Keratinocyte (primary cell): ENCODE measurements around the gene MYL10. TPM values are rescaled to one million over a fixed set of nuclear protein-coding genes. Genes with fewer than 3 reads are reported as not detected.

Experiments used
- DNase-seq: peaks from one replicate; pipeline ENCODE4 v3.0.0-alpha.2; 2011; ENCODE audit warnings: low read depth, missing footprints, low spot score
- FAIRE-seq: peaks from 2 replicates; lab custom pipeline; 2011; peaks lifted over from hg19 to GRCh38; lab: Jason Lieb, UNC
- H2AFZ ChIP-seq: 2 replicates; pipeline ENCODE4 v1.6.0; 2012; ENCODE audit warnings: low read length, control low read depth, inconsistent platforms; ENCODE audit not compliant: control insufficient read depth
- H3K27ac ChIP-seq: 2 replicates; pipeline ENCODE4 v1.5.1; 2011; ENCODE audit warnings: low read length; ENCODE audit not compliant: control insufficient read depth, insufficient read depth
- H3K27me3 ChIP-seq: 3 replicates; pipeline ENCODE4 v1.6.0; 2011; ENCODE audit warnings: low read length; ENCODE audit not compliant: control insufficient read depth, insufficient read depth; ENCODE audit errors: extremely low read depth
- H3K36me3 ChIP-seq, 2 experiments: 2 replicates in 1 of 2; 3 replicates in 1 of 2; pipeline ENCODE4 v1.5.1; 2011; ENCODE audit warnings: low read length in 2 of 2, mild to moderate bottlenecking in 1 of 2; ENCODE audit not compliant: control insufficient read depth in 2 of 2, insufficient read depth in 2 of 2; ENCODE audit errors: extremely low read depth in 1 of 2
- H3K4me1 ChIP-seq: 3 replicates; pipeline ENCODE4 v1.5.1; 2011; ENCODE audit warnings: low read length; ENCODE audit not compliant: control insufficient read depth, insufficient read depth; ENCODE audit errors: extremely low read depth
- H3K4me2 ChIP-seq: 3 replicates; pipeline ENCODE4 v1.6.0; 2011; ENCODE audit warnings: low read depth, low read length; ENCODE audit not compliant: control insufficient read depth, insufficient read depth; ENCODE audit errors: extremely low read depth
- H3K4me3 ChIP-seq, 3 experiments: fragments of 200-600 bp in 1 of 3; sonication (generic) in 1 of 3; 2 replicates in 2 of 3; 3 replicates in 1 of 3; pipeline ENCODE4 v1.5.1; 2011 to 2016; ENCODE audit warnings: low read length in 3 of 3, mild to moderate bottlenecking in 3 of 3, control low read depth in 2 of 3, inconsistent platforms in 1 of 3, low read depth in 1 of 3, mixed read lengths in 1 of 3, mixed run types in 1 of 3, moderate library complexity in 1 of 3; ENCODE audit not compliant: control insufficient read depth in 2 of 3, insufficient read depth in 2 of 3; ENCODE audit errors: extremely low read depth in 1 of 3
- H3K79me2 ChIP-seq: 2 replicates; pipeline ENCODE4 v1.6.0; 2012; ENCODE audit warnings: low read length; ENCODE audit not compliant: control insufficient read depth, insufficient read depth
- H3K9ac ChIP-seq: 3 replicates; pipeline ENCODE4 v1.6.0; 2011; ENCODE audit warnings: low read length; ENCODE audit not compliant: control insufficient read depth, insufficient read depth; ENCODE audit errors: extremely low read depth
- H3K9me1 ChIP-seq: 3 replicates; pipeline ENCODE4 v1.6.0; 2011; ENCODE audit warnings: low read length; ENCODE audit not compliant: control insufficient read depth, insufficient read depth; ENCODE audit errors: extremely low read depth
- H3K9me3 ChIP-seq: 2 replicates; pipeline ENCODE4 v1.5.1; 2012; ENCODE audit warnings: low read depth, low read length; ENCODE audit not compliant: control insufficient read depth
- H4K20me1 ChIP-seq: 3 replicates; pipeline ENCODE4 v1.6.0; 2011; ENCODE audit warnings: low read length; ENCODE audit not compliant: control insufficient read depth, insufficient read depth; ENCODE audit errors: extremely low read depth
- CTCF ChIP-seq, 3 experiments: IDR thresholded peaks in 1 of 3; conservative IDR thresholded peaks in 1 of 3; optimal IDR thresholded peaks in 1 of 3; 2 replicates in 2 of 3; 3 replicates in 1 of 3; pipeline versions ENCODE3 to v1.5.1; 2011; ENCODE audit warnings: low read length in 3 of 3, mild to moderate bottlenecking in 3 of 3, moderate library complexity in 2 of 3, control low read depth in 1 of 3, inconsistent platforms in 1 of 3; ENCODE audit not compliant: insufficient read depth in 2 of 3; ENCODE audit errors: extremely low read depth in 1 of 3
- EZH2 ChIP-seq: IDR thresholded peaks from one replicate; pipeline ENCODE4 v1.6.1; 2012; ENCODE audit warnings: inconsistent platforms, mild to moderate bottlenecking, low read length, moderate library complexity
- dilution Hi-C: fragments of 300-500 bp; cut with MboI; formaldehyde crosslinking; loops from one replicate; pipeline ENCODE4 v1.7.0; 2020; ENCODE audit warnings: low sequenced_read_pairs; ENCODE audit not compliant: extremely low pct_ligation_motif_present
- polyA plus RNA-seq, 5 experiments: library from polyadenylated mRNA; depleted of rRNA in 3 of 5; stranded (reverse) in 3 of 5; stranded (forward) in 1 of 5; unstranded in 1 of 5; fragments of >200 nt; gene quantifications; 1 replicate in 1 of 5; 2 replicates in 3 of 5; 3 replicates in 1 of 5; pipeline versions ENCODE4 v1.2.1 to v1.2.3, GENCODE V29; 2011 to 2012; ENCODE audit warnings: missing spikeins in 2 of 5, low read depth in 1 of 5, low replicate concordance in 1 of 5

The MYL10 gene
- polyA plus RNA-seq, 1 donor (not counting 4 experiments of a cell fraction or from before 2014, with no cell fraction given): not detected

GRCh38 chr7:101620395-101620794 is 8.7 kb downstream of the MYL10 start:
- Histone ChIP-seq H3K4me2 (no peak overlapping the region), H3K4me1 (no peaks in the 10 kb centered on the region), H3K79me2 (no peaks in the 10 kb centered on the region), H3K27me3 (peaks cover 24% of the 10 kb centered on the region), H3K27ac (no peak overlapping the region), H3K4me3 (no peak overlapping the region), H3K9me3 (no peaks in the 10 kb centered on the region), H2AFZ (no peak overlapping the region), H3K36me3 (no peaks in the 10 kb centered on the region), H4K20me1 (no peaks in the 10 kb centered on the region), H3K9ac (no peak overlapping the region), H3K9me1 (no peaks in the 10 kb centered on the region)
- TF ChIP-seq CTCF (optimal IDR thresholded peaks at IDR 0.05 in 1 of 3, IDR thresholded peaks at IDR 0.05 in 1 of 3, conservative IDR thresholded peaks at IDR 0.05 in 1 of 3; ENCODE audit: extremely low read depth in 1 of 3, insufficient read depth in 2 of 3, low read length in 3 of 3) (no peak), EZH2 (no peak)
- DNase-seq (no peak), FAIRE-seq (no peak)
- dilution Hi-C loops: no loop called here

GRCh38 chr7:101618916-101619315 is 10.2 kb downstream of the MYL10 start:
- no peaks in the 10 kb centered on the region for H3K36me3 ChIP-seq
- peaks cover 25% of the 10 kb centered on the region for H3K27me3 ChIP-seq
- no peaks in the 10 kb centered on the region for H3K4me1 ChIP-seq
- no peaks in the 10 kb centered on the region for H3K9me1 ChIP-seq
- no peak for DNase-seq
- H3K27ac ChIP-seq: no peak overlapping the region
- FAIRE-seq: no peak
- TF ChIP-seq CTCF (optimal IDR thresholded peaks at IDR 0.05 in 1 of 3, IDR thresholded peaks at IDR 0.05 in 1 of 3, conservative IDR thresholded peaks at IDR 0.05 in 1 of 3; ENCODE audit: extremely low read depth in 1 of 3, insufficient read depth in 2 of 3, low read length in 3 of 3) (no peak), EZH2 (no peak)
- no peak overlapping the region for H3K4me2 ChIP-seq
- no peak overlapping the region for H2AFZ ChIP-seq
- no peaks in the 10 kb centered on the region for H3K9me3 ChIP-seq
- H3K9ac ChIP-seq: no peak overlapping the region
- no peaks in the 10 kb centered on the region for H3K79me2 ChIP-seq
- H4K20me1 ChIP-seq: no peaks in the 10 kb centered on the region
- H3K4me3 ChIP-seq: no peak overlapping the region
- dilution Hi-C loops: no loop called here
